C4-2B (cell line): ENCODE measurements around the gene NDUFA13.

Source experiments
- CTCF ChIP-seq: fragments of 450-650 bp; conservative IDR thresholded peaks from 2 replicates; pipeline ENCODE4 v1.5.1; 2017; ENCODE audit warnings: mild to moderate bottlenecking
- ZFX ChIP-seq: fragments of 450-650 bp; IDR thresholded peaks from 2 replicates; pipeline ENCODE4 v1.6.1; 2017

DNA sequence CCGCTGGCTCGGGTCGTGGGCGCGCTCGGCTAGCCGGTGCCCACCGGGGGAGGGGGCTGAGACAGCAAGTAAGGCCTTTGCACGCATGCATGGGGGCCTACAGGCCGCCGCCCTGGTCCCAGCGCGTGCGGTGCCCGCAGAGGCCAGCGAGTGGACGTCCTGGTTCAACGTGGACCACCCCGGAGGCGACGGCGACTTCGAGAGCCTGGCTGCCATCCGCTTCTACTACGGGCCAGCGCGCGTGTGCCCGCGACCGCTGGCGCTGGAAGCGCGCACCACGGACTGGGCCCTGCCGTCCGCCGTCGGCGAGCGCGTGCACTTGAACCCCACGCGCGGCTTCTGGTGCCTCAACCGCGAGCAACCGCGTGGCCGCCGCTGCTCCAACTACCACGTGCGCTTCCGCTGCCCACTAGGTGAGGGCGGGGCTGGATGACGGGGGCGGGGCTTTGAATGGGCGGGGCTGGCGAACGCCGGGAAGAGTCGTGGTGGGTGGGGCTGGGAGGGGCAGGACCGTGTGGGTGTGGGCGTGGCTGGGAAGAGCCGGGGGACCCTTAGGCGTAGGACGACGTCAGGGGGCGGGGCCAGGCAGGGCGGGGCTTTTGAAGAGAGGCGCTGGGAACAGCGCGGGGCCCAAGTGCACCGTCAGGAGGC lies 24.2 kb downstream of the NDUFA13 start:
- TF ChIP-seq CTCF (no peak), ZFX (no peak)
